Transverse colon (tissue), 4 donors: Measurements from ENCODE around the gene LIME1.

Experiments
- CTCF ChIP-seq, 5 experiments: fragments of 200-600 bp in 3 of 5; fragments of 450-650 bp in 2 of 5; sonication (generic) in 3 of 5; IDR thresholded peaks; 1 replicate in 2 of 5; 2 replicates in 3 of 5; pipeline ENCODE4 v1.5.1; 2016 to 2017; ENCODE audit warnings: antibody characterized with exemption in 5 of 5, inconsistent platforms in 3 of 5, mild to moderate bottlenecking in 2 of 5, moderate library complexity in 1 of 5
- EP300 ChIP-seq: sonication (generic); formaldehyde crosslinking; IDR thresholded peaks from one replicate; pipeline ENCODE4 v1.6.1; 2017; ENCODE audit warnings: antibody characterized with exemption, low read depth
- POLR2A ChIP-seq: fragments of 450-650 bp; IDR thresholded peaks from one replicate; pipeline ENCODE4 v1.6.1; 2016; ENCODE audit warnings: antibody characterized with exemption, mild to moderate bottlenecking, moderate library complexity
- POLR2AphosphoS5 ChIP-seq, 3 donors: sonication (generic); formaldehyde crosslinking; IDR thresholded peaks; one replicate each; pipeline ENCODE4 v1.6.1; 2016; ENCODE audit warnings: antibody characterized with exemption in 3 of 3

GRCh38 chr20:63702751-63703470, 33.6 kb upstream of the LIME1 start:
- no peak for TF ChIP-seq CTCF (IDR thresholded peaks at IDR 0.05)
- TF ChIP-seq POLR2AphosphoS5 (IDR thresholded peaks at IDR 0.05): no peak
- no peak for TF ChIP-seq EP300
- TF ChIP-seq POLR2A: no peak
